GM18867 (cell line): ENCODE data around the gene ZBTB25.
A peak's percentile ranks its signal among the peaks of the same experiment; 100 is the strongest.
"Not testable (repeated sequence)": the region's sequence is repeated elsewhere in the genome, so short reads cannot be mapped to it uniquely, and the experiment has no call there.

Experiments
- ATAC-seq: cut with Tn5 transposase; IDR thresholded peaks from one replicate; pipeline ENCODE4 v1.9.1; 2021; ENCODE audit warnings: mild to moderate bottlenecking, moderate library complexity; ENCODE audit not compliant: unreplicated experiment

Gene ZBTB25

DNA sequence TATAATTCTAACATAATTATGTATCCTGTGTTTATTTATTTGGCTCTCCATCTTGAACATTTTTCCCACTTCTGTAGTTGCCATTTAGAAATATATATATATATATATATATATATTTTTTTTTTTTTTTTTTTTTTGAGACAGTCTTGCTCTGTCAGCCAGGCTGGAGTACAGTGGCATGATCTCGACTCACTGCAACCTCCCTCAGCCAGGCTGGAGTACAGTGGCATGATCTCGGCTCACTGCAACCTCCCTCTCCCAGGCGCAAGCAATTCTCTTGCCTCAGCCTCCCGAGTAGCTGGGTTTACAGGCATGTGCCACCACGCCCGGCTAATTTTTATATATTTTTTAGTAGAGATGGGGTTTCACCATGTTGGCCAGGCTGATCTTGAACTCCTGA is 14.0 kb upstream of the ZBTB25 start:
- ATAC-seq: not testable (repeated sequence)

GRCh38 chr14:64516969-64517368 is 13.3 kb upstream of the ZBTB25 start:
- ATAC-seq: no peak

GRCh38 chr14:64515053-64515452 is 11.4 kb upstream of the ZBTB25 start:
- no peak for ATAC-seq

GRCh38 chr14:64513271-64513670 is 9.6 kb upstream of the ZBTB25 start:
- ATAC-seq: no peak

GRCh38 chr14:64510825-64511671 is 7.4 kb upstream of the ZBTB25 start:
- no peak for ATAC-seq

DNA sequence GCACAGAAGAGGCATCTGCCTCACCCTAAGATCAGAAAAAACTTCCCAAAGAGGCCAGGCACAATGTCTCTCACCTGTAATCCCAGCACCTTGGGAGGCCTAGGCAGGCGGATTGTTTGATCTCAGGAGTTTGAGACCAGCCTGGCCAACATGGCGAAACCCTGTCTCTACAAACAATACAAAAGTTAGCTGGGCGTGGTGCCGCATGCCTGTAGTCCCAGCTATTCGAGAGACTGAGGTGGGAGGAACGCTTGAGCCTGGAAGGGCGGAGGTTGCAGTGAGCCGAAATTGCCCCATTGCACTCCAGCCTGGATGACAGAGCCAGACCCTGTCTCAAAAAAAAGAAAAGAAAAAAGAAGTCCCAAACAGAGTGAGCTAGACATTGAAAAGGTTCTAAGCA is 5.4 kb upstream of the ZBTB25 start:
- no peak for ATAC-seq

GRCh38 chr14:64508215-64508776 is 4.7 kb upstream of the ZBTB25 start:
- ATAC-seq: peak; percentile 13

DNA sequence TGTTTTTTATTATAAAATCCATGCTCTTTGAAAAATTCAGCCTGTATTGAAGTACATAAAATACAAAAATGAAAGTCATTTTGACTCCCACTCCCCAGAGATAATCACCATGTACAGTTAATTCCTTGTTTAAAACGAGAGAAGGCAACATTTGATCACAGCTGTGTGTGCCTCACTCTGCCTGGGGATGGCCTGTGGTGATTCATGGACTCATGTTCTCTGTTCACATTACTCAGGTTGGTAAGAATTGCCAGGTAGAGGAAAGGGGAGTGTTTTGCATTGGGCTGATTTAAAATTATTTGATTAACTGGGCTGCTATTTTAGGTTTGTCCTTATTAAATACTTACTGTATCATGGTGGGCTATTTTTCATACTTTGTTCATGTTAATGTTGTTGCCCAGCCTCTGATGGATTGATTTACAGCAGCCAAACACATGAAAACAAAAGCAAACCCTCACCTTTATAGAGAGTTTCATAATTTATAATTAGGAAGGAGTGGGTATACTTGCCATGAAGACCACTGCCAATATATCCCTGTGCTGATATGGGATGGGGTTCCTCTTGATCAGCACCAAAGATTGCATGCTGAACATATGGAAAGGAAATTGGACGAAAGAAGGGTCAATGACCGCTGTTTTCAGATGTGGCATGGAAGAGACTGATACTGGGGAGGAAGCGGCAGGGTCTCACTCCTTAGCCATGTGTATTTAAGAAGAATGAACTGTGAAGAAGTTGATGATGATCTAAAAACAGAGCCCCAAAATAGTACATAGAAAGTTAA is 3.9 kb upstream of the ZBTB25 start:
- no peak for ATAC-seq

GRCh38 chr14:64506721-64507120 is 3.1 kb upstream of the ZBTB25 start:
- no peak for ATAC-seq

DNA sequence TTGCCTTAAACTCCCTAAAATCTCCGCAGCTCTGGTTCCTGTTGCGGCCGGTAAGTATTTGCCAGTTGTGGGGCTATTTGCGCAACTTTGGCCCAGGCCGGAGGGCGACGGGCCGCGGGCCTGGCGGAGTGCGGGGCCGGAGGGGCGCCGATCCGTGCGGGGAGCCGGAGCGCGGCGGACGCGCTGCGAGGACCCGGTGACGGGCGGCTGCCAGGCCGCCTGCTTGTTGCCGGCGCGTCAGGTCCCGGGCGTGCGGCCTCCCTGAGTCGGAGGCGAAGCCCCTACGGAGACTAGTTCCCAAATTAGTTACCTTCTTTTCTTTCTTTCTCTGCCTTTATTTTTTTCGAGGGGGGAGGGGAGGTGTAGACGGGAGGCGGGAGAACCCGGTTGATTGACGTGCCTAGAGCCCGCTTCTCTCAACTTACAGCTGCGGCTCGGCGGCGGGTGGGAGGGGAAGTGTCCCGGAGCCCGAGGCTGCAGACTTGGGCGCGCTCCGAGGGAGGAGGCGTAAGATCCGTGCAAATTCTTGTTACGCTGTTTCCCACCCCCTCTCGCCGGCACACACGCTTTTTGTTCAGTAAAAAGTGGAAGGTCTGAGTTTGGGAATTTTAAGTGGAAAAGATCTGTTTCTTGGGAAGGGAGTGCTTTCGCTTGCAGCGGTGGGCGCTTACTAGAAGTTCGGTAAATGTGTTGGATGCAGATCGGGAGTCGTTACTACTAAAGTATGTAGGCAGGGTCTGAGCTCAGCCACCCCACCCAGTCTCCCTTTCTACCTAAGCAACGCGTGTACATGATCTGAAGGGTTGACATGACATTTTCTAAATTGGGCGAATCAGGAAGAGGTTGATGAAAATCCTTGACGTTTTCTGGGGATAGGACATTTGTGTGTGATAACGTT is 1.5 kb upstream of the ZBTB25 start:
- peak; percentile 22 for ATAC-seq

GRCh38 chr14:64504310-64504896 is 765 bp upstream of the ZBTB25 start, which contains the start of gene ZBTB1:
ZBTB1 (plus strand) TSS chr14:64504770; CDS start chr14:64521505, 16,735 bp downstream.
- peak; percentile 24 for ATAC-seq

DNA sequence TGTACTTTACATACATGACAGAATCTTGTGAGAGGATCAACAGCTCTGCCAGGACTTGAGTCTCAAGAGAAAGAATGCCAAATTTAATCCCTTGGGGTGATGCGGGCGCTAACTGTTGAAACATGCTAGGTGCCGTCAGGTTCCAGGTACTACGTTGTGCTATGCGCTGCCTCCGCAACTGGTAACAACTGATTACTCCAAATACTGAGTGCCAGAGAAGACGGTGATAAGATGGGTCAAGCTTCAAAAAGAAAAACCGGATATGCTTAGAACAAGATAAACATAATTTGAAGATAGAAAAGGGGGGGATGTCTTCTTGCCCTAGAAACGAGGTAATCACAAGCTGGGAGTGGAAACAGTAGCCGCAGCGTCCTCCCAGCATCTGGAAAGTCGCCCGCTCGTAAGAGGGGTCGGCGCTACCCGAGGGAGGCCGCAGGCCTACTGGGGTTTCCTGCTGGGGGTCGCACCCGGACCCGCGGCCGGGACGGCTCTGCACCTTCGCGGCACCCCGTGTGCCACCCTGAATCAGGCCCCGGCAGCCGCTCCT is 678 bp downstream of the ZBTB25 start:
- no peak for ATAC-seq

- ATAC-seq: no peak
These were observed 1.2 kb downstream of the ZBTB25 start for GRCh38 chr14:64502456-64502855.

DNA sequence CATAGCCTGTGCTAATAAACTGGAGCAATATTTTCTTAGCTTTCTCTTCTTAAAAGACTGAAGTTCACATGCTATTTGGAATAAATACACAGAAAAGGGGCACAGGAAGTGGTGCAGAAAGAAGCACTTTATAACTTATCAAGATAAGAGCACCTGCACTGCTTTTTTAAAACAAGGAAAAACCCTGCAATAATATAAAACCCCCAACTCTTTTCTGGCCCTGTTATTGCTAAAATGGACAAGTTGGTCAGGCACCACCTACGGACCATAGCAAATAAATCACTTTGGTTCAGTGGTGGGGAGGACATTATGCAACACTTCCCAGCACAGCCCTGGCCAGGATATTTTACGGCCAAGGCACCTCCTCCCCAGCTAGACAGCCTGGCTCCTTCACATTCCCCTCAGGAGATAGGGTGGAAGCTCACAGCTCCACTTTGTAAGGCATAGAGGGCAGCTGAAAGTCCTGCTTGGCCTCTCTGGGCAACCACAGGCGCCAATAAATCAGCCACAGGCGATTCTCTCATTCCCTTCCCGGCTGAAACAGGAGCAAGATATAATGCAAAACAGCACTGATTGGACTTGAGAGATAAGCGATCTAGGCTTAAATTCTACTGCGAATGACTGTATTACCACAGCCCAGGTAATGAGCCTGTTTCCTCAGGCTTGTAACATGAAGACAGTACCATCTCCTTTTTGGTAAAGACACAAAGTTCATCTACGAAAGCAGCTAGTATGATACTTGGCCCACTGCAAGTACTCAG is 2.0 kb downstream of the ZBTB25 start:
- no peak for ATAC-seq

DNA sequence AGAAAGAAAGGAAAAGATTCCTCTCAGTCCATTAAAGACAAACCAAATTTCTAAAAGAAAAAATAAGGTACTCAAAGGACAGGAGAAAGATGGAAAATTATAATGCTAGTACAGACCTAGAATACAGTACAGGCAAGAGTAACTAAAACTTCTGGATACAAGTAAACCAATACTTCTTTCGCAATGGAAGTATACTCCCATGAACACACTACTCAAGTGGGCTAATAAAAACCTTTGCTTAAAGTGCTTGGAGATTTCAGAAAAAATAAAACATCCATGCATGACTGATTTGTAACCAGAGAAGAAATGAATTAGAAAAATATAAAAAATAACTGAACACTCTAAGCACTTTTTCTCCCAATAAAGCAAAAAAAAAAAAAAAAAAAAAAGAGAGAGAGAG is 3.5 kb downstream of the ZBTB25 start:
- no peak for ATAC-seq

DNA sequence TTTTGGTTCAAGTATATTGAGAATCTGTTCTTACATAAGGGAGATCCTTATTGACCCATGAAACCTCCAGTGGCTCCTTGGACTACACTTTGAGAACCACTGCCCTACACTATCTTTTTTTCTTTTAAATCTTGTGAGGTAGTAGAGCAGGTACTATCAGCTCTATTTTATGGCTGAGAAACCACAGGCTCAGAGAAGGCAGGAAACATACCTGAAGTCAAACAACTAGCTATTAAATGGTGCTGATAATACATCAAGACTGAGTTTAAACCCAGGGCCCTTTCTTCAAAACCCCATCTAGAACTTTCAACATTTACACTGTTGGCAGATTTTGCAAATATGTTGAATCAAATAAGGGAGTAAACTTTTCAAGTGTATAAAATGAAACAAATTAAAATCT is 6.9 kb downstream of the ZBTB25 start:
- no peak for ATAC-seq

DNA sequence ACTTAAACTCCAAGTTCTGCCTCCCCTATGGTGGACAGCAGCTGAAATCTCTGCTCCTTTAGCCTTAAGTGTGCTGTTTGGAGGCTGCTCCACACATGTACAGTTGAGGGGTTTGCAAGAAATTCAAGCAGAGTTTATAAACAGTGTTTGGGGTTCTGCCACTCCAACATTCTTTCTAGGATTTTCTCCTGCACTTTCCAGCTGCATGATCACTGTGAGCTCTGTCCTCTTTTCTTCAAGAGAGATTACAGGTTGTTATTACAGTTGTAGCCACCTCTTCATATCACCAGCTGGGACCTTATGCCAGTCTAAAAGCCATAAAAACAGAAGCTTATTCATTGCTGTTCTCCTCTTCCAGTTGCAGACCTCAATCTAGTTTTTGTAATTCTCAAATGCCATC is 8.4 kb downstream of the ZBTB25 start:
- ATAC-seq: no peak

- no peak for ATAC-seq
These were observed 10.2 kb downstream of the ZBTB25 start for GRCh38 chr14:64493455-64493854.

GRCh38 chr14:64491637-64492036 is 12.0 kb downstream of the ZBTB25 start:
- ATAC-seq: no peak
